Progenitor cell of endocrine pancreas (in vitro differentiated cells): ENCODE measurements around the gene STK40. TPM values are rescaled to one million over a fixed set of nuclear protein-coding genes. Genes with fewer than 3 reads are reported as not detected.

Experiments
- DNase-seq: peaks from one replicate; pipeline ENCODE4 v3.0.0; 2021; ENCODE audit warnings: low spot score; ENCODE audit not compliant: unreplicated experiment
- H3K27ac Mint-ChIP-seq: 2 replicates; pipeline ENCODE4 v1.8.0; 2021; ENCODE audit warnings: mild to moderate bottlenecking, moderate library complexity, mixed read lengths
- H3K27me3 Mint-ChIP-seq: 2 replicates; pipeline ENCODE4 v1.8.0; 2021; ENCODE audit warnings: mixed read lengths
- H3K36me3 Mint-ChIP-seq: 2 replicates; pipeline ENCODE4 v1.8.0; 2022; ENCODE audit warnings: mixed read lengths; ENCODE audit not compliant: insufficient read depth
- H3K4me1 Mint-ChIP-seq: 2 replicates; pipeline ENCODE4 v1.8.0; 2021; ENCODE audit warnings: low read depth, mixed read lengths
- H3K4me3 Mint-ChIP-seq: 2 replicates; pipeline ENCODE4 v1.8.0; 2021; ENCODE audit warnings: low read depth, mild to moderate bottlenecking, moderate library complexity, mixed read lengths
- H3K9me3 Mint-ChIP-seq: 2 replicates; pipeline ENCODE4 v1.8.0; 2021; ENCODE audit warnings: low read depth, mixed read lengths
- total RNA-seq: library from RNA; stranded (reverse); gene quantifications from 2 replicates; pipeline ENCODE4 v1.2.1, GENCODE V29; 2021
- TF ChIP-seq, protein P1 (sequence below): fragments of 200-600 bp; sonication (generic); IDR thresholded peaks from one replicate; pipeline ENCODE4 v1.5.0; 2021; ENCODE audit warnings: antibody characterized with exemption, mild to moderate bottlenecking; ENCODE audit not compliant: unreplicated experiment

STK40 gene
- total RNA-seq, 1 donor from 2014 or later = 34.6 TPM

- Mint-ChIP-seq H3K27me3 (peaks cover 3% of the 10 kb centered on the region), H3K9me3 (no peaks in the 10 kb centered on the region), H3K36me3 (peaks cover 10% of the 10 kb centered on the region), H3K27ac (no peak overlapping the region), H3K4me1 (peaks cover 5% of the 10 kb centered on the region), H3K4me3 (peak overlapping the region; percentile 77)
- DNase-seq = no peak
- TF ChIP-seq, protein P1, sequence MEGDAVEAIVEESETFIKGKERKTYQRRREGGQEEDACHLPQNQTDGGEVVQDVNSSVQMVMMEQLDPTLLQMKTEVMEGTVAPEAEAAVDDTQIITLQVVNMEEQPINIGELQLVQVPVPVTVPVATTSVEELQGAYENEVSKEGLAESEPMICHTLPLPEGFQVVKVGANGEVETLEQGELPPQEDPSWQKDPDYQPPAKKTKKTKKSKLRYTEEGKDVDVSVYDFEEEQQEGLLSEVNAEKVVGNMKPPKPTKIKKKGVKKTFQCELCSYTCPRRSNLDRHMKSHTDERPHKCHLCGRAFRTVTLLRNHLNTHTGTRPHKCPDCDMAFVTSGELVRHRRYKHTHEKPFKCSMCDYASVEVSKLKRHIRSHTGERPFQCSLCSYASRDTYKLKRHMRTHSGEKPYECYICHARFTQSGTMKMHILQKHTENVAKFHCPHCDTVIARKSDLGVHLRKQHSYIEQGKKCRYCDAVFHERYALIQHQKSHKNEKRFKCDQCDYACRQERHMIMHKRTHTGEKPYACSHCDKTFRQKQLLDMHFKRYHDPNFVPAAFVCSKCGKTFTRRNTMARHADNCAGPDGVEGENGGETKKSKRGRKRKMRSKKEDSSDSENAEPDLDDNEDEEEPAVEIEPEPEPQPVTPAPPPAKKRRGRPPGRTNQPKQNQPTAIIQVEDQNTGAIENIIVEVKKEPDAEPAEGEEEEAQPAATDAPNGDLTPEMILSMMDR = no peak
Observed at GRCh38 chr1:36307601-36308330, 78.0 kb downstream of the STK40 start.

- Mint-ChIP-seq H3K27ac (peak overlapping the region; percentile 67), H3K4me1 (peaks cover 5% of the 10 kb centered on the region), H3K9me3 (no peaks in the 10 kb centered on the region), H3K27me3 (peaks cover 3% of the 10 kb centered on the region), H3K4me3 (peak overlapping the region; percentile 77), H3K36me3 (peaks cover 11% of the 10 kb centered on the region)
- DNase-seq = peak; percentile 89
- TF ChIP-seq, protein P1 = no peak
Observed at GRCh38 chr1:36306902-36307456, 78.7 kb downstream of the STK40 start.

GRCh38 chr1:36306210-36306901 lies 79.4 kb downstream of the STK40 start, which contains the start of gene SH3D21:
TSS of gene SH3D21 (plus strand) at chr1:36306368. CDS start at chr1:36306421, 53 bp downstream.
- peak; percentile 52 for DNase-seq
- H3K27ac Mint-ChIP-seq = peak within 1 kb of the TSS; percentile 90

DNA sequence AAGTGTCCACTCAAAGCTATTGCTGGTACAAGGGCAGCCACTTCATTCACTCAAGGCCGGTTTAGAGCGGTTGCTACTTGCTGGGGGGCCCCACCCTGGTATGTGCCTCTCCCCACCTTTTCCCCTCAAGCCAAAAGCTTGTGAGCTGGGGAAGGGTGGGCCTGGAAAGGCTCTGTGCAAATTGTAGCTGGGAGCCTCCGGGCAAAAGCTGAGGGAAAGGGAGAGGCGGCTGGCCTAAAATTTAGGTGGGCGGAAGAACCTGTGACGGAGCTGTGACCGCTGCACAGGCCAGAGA lies 79.9 kb downstream of the STK40 start:
- H3K9me3 Mint-ChIP-seq = no peaks in the 10 kb centered on the region
- peaks cover 3% of the 10 kb centered on the region for H3K27me3 Mint-ChIP-seq
- peaks cover 5% of the 10 kb centered on the region for H3K4me1 Mint-ChIP-seq
- peaks cover 16% of the 10 kb centered on the region for H3K36me3 Mint-ChIP-seq
- H3K27ac Mint-ChIP-seq = peak overlapping the region; percentile 90
- TF ChIP-seq, protein P1 = no peak
- no peak for DNase-seq
- peak overlapping the region; percentile 77 for H3K4me3 Mint-ChIP-seq

More at GRCh38 chr1:36306210-36306901, 79.4 kb downstream of the STK40 start, which contains the start of gene SH3D21:
- H3K27me3 Mint-ChIP-seq = peaks cover 3% of the 10 kb centered on the region
- peaks cover 5% of the 10 kb centered on the region for H3K4me1 Mint-ChIP-seq
- H3K4me3 Mint-ChIP-seq = peak within 1 kb of the TSS; percentile 77
- TF ChIP-seq, protein P1 = peak; percentile 32
- H3K36me3 Mint-ChIP-seq = peaks cover 12% of the 10 kb centered on the region
- no peaks in the 10 kb centered on the region for H3K9me3 Mint-ChIP-seq
